OCI-M2 (cell line): ENCODE measurements around the gene LCLAT1.

Source experiments
- DNase-seq: peaks from one replicate; lab custom pipeline; 2025; ENCODE audit not compliant: unreplicated experiment; lab: John Stamatoyannopoulos, UW

The LCLAT1 gene

DNA sequence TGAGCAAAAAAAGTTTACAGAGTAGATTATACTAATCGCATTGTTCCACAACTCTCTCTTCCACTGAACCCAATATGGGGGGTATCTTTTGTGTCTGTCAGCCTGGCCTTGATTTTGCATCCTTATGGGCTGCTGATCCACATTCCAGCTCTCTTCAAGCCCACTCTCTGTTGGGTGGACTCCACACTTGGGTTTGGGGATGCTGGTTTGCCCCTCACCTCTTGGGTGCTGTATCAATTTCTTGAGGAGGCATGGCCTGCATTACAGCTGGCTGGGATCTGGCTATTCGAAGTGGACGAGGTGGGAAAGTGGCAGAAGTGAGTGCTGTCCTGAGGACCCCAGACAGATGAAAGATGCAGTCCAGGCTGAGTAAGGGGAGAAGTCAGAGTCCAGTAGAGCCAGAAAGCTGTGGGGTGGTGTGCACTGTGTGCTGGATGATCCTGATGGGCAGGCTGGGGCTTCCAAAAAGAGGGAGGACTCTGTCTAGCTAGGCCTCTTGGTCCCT, 218.8 kb downstream of the LCLAT1 start:
- DNase-seq = no peak

DNA sequence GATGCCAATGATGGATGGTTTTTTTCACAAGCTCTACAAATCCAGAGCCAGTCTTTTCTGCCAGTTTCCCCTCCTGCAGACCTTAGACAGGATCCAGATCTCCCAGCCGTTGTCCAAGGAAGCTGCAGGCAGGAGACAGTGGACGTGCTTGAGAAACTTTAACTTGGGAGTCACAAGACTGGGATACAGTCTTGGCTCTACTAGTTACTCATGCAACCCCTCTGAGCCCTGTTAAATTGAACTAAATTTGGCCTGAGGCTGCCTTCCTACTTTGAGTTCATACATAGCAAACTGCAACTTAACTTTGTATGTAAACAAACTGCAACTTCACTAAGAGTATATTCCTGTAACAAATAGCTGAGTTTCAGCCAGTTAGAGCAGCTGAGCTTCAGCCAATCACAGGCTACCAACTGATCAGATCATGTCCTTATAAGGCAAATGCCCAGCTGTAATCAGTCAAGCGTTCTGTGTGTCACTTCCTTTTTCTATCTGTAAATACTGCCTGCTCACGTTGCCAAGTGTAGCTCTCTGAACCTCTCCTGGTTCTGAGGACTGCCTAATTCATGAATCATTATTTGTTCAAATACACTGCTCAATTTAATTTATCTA, 219.3 kb downstream of the LCLAT1 start:
- no peak for DNase-seq

DNA sequence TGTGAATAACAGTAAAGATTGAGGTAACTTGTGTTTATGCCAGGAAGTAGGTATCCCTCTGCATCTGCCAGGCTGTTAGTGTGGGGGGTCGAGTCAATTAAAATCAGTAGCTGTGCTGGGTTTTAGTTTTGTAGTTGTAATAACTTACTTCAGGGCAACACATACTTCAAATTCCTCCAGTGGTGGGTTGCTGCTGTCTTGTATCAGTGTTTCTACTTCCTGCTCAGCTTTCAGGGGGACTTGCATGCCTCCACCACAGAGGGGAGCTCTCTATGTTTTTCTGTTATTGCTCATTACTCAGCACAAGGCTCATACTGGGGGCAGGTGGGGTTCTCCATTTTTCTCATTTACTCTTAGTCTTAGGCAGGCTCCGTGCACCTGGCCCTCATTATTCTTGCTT, 223.4 kb downstream of the LCLAT1 start:
- DNase-seq = no peak

DNA sequence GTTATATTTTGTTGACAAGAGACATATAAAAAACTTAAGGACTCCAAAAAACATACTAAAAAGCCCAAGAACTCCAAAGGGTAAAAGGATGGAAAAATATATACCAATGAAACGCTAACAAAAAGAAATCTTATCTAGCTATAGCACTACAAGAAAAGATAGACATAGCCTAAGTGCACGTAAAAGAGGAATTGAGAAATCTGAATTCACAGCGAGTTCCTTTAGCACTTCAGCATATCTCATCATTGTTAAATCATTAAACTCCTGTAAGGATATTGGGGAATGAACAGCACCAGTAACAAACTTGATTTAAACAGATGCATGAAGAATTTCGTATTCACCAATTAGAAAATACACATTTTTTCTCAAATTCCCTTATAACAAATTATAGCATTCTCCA, 226.1 kb downstream of the LCLAT1 start:
- no peak for DNase-seq

DNA sequence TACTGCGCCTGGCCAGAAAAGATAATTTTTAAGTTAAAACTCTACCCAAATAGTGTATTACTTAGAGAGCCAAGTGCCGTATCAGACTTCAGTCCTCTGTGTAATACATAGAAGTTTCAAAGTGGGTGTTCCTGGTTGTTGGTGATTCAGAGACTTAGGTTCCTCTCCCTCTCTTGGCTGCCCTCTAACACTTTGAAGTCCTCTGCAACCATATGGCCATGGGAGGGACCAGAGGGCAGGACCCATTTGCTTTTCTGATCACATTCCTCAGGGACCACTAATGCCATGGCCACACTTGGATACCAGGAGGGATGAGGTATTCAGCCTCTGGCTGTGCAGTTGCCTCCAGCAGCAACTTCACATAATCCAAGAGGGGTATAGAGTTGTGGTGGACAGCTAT, 228.7 kb downstream of the LCLAT1 start:
- DNase-seq = no peak

DNA sequence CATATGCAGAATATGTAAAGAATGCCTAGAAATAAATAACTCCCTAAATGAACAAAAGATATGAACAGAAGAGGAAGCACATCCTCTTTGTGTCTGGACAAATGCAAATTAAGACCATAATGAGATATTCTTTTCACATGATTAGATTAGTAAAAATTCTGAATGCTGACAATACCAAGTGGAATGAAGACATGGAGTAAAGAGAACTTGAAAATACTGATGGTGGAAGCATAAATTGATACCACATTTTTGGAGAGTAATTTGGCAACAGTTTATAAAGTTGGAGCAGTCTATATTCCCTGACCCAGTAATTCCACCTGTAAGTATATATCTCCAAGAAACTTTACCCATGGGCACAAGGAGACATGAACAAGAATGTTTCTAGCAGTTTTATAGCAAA, 230.2 kb downstream of the LCLAT1 start:
- no peak for DNase-seq

DNA sequence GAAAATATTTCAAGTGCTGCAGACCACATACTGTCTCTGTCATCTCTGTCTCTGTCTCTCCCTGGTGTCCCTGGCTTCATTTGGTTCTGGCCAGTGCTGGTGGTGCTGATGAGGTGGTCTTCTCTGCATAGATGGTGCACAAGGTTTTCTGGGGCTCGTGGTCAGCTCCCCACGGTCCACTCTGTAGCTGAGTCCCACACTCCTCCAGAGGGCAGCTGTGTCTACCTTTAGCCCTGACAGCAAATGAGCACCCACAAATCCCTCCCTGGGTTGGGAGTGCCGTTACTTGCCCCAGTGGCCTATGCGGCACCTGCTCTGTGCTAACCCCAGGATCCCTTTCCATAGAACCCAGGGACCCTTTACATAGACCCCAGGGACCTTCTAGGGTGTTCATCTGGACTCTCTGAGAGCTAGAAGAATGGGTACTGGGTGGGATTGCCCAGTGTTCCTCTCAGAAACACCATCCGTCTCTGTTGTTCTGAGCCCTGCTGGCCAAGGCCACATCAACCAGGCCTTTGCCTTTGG, 230.9 kb downstream of the LCLAT1 start:
- DNase-seq = no peak

DNA sequence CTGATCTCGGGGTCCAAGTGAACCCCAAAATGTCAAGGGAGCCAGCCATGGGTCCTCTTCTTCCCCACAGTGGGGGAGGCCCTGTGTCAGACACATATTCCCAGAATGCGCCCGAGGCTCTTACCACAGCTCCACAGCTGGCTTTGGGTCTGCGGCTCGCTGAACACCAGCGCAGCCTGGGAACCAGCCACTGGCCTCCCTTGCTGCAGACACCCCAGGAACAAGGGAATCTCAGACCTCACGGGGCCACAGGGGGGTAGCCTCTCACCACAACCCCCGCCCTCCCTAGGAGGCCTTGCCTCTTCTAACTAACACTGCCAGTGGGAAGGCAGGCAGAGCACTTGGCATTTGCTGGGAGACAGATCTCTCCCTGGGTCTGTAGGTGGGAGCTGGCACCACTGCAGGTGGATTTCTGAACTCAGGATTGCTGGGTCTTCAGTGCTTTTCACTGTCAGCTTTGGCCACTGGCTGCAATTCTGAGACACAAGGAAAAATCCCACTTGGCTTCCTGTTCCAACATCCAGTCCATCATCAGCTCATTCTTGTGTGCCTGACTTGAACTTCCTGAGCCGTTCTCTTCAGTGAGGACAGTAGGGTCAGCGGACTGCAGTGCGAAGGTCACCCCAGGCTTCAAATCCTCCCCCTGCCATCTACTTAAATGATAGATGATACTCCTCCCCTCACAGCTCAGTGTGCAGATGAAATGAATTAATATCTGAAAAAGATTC, 231.5 kb downstream of the LCLAT1 start:
- no peak for DNase-seq

DNA sequence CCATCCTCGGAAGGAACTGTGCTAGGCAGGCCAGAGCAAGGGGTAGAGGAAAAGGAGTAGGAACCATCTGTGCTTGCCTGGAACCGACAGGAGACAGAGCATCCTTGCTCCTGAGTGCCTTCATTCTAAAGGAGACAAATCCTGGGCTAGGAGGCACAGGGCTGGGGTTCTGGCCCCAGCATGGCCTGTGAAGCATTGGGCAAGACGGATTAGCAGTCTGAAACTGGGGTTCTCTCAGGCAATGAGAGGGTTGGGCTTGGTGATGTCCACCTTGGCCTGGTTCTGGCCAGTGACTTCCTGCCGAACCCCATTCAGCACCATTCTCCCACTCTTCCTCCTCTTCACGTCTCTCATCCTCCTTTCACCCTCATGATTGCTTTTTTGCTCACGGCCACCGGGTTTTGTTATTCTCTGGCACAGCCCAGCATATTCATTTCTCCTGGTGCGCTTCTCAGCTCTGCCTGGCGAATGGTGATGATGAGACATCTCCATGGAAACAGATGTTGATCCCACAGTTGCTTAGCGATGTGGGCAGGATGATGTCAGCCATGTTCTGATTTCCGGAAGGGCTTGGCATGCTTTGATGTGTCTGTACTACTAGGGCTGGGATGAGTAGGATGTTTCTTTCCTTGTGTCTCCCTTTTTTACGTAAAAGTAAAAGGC, 232.5 kb downstream of the LCLAT1 start:
- DNase-seq = no peak

DNA sequence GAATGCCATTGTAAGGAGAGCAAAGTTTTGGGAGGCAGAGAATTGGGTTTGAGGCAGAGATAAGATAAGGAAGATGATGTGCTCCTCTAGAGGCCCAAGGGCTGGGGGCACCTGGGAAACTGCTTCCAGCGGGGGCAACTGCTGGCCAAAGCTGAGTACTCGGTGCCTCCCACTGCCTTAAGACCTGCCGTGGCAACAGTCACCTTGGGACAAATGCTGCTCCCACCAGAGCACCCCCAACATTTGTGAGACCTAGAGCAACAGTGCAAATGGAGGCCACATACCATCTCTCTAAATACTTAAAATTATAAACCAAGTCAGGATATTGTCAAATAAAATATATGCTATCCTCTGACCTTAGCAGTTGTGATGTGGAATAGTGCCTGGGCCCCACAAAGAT, 233.1 kb downstream of the LCLAT1 start:
- no peak for DNase-seq

DNA sequence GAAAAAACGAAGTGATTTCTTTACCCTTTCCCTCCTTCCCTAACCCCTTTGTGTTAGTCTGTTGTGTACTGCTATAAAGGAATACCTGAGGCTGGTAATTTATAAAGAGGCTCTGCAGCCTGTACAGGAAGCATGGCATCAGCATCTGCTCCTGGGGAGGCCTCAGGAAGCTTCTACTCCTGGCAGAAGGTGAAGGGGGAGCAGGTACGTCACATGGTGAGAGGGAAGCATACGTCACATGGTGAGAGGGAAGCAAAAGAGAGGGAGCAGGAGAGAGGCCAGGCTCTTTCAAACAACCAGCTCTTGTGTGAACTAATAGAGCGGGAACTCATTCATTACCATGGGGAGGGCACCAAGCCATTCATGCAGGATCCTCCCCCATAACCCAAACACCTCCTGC, 234.0 kb downstream of the LCLAT1 start:
- no peak for DNase-seq

DNA sequence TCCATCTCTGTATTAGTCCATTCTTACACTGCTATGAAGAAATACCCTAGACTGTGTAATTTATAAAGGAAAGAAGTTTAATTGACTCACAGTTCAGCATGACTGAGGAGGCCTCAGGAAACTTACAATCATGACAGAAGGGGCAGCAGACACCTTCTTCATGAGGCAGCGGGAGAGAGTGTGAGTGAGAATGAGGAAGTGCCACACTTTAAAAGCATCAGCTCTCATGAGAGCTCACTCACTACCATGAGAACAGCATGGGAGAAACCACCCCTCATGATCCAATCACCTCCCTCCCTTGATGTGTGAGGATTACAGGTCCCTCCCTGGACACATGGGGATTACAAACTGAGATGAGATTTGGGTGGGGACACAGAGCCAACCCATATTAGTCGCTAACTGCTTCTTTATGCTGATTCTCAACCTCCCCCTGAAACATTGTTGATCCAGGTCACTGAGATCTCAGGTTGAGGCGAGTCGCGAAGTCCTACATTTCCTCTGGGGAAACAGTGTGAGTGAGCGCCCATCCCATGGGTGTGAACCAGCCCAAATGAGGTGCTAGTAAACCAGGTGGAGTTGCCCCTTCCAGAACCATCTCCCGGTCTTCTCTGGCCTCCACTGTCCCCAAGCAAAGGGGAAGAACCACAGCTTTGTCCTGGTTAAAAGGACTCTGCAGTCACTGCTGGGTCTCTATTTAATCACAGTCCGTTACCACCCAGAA, 236.3 kb downstream of the LCLAT1 start:
- DNase-seq = no peak

DNA sequence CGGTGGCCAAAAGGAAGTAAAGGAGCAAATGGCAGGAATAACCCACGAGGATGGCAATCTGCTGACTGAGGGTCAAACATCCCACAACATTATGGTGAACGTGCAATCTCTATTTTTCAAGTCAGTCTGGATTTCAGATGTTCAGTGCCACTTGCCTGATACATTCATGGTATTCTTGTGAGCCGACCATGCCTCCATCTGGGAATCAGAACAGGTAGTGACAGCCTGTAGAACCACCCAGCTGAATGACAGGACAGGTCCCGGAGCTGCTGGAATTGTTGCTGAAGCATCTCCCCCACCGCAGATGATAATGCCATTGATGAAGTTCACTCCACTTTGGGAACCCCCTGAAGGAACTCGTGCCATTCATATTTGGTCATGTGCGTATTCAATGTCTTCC, 237.0 kb downstream of the LCLAT1 start:
- DNase-seq = no peak

DNA sequence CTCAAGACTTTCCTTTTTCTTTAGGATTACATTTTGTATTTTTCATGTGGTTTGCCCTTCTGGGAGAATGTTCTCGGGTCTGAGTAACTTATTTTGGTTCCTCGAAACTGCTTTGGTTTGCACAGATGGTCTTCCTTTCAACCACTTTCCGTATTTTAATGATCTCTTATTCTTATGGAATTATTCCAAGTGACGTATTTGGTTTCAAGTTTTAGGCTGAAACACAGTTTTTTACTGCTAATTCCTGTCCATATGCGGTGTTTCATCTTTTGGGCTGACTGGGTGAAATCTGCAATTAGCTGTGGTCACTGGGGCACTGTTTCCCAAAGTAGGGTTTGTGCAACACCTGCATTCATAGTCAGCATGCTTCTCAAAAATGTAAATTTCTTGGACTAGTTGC, 237.5 kb downstream of the LCLAT1 start:
- DNase-seq = no peak

DNA sequence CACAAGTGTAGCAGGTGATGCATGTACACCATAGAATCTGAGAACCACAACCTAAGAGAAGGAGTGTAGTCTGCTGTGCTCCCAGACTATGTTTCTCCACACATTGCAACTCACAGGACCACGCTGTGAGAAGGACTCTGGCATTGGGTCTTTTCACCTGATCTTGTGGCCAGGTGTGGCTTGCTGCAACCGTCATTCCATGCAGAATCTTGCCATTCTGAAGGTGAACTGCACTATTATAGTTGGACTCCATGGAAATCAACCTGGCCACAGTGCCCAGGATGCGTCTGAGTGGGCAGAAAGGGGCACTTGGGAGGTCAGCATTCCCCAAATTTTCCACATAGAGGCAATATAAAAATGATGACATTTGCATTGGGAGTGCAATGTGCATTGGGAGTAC, 237.9 kb downstream of the LCLAT1 start:
- no peak for DNase-seq

DNA sequence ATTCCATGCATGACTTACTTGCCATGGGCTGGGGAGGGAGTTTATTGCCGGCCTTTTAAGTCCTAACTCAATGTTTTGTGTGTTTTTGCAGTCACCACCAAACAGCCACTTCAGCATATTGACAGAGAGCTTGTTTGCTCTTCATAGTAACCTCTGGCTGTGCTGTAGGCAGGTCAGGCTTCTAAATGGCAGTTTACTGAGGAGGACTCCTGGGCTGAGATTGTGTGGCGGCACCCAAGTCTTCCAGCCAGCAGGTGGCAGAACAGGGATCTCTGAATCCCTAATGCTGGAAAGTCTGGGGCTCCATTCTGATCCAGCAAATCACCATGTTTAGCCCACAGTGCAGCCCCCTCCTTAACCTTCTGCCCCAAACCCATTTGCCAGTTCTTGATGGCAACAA, 239.0 kb downstream of the LCLAT1 start:
- DNase-seq = no peak

DNA sequence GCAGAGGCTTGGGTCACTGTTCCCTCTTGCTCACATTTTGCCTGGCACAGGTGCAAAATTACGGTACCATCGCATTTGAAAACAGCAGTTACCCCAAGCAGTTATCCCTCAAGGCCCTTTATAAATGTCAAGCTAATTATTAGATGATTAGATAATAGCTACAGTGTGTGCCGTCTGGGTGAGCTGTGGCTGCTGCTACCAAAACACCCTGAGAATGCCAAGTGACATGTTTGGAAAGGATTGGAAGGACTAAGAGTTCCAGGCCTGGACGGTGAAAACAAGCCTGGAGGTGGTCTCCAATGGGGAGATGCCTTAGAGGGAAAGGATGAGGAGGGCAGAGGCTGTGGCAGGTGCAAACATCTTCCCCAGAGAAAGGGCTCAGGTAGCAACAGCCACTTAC, 239.6 kb downstream of the LCLAT1 start:
- DNase-seq = no peak

DNA sequence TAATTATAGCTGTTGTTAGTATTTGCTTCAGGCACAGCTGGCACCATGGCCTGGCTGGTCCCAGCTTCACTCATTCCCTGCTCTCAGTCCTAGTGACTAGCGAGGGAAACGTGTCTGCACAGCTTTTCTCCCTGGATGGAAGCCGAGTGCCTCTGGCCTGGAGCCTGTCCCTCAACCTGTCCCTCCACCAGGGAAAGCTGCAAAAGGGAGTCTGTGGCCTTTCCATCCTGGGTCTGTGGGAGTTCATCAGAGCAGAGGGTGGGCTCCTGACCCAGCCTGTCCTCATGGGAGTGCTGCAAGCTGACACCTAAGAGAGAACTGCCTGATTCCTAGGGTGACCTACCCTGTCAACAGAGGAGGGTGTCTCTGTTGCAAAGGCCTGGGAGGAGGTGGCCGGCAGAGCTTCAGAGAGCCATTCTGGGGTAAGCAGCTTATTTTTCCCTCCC, 241.9 kb downstream of the LCLAT1 start:
- no peak for DNase-seq

DNA sequence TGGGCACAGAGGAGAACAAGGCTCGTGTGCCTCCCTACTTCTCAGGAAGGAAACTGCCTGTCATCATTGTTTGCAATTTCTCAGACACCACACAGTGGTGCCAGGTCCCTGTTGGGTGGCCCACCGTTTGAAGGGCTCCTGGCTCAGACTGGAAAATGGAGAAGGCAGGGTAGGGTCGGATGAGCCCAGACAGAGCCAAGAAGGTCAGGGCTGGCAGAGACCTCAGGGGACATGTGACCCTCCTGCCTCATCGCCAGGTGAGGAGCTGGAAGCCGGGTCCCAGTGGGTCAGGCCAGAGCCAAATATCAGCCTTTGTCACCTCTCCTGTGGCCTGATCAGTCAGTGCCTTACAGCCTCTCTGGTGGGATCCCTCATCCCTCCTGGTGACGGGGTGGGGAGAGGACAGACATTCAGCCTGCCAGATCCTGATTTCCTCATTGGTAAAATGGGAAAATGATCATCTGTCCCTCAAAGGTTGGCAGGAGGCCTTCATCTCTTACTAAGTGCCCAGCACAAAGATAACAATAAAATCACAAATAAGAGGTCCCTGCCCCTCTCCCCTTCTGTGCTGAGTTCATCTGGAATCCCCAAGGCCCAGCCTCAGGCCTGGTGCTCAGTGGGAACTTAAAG, 242.6 kb downstream of the LCLAT1 start:
- no peak for DNase-seq

DNA sequence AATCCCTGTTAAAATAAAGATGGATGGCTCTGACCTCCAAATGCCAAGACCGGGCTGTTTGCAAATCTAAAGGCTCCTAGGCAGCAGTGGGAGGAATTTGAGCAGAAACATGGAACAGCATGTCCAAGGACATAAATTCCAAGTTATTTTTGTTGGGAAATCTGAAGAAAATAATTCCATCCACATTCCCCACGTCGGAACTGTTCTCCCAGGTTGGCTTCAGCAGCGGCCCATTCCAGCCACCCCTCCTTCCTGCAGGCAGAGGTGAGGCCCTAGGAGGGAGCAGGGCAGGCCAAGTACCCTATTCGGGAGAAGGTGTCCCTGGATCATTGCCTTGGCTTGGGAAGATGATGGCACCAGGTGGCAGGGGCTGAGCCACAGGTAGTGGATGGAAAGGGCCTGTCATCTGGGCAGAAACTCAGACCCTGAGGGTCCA, 243.1 kb downstream of the LCLAT1 start:
- no peak for DNase-seq
